ENCODE results near the gene RTL9. TPM values are rescaled to one million over a fixed set of nuclear protein-coding genes. Genes with fewer than 3 reads are reported as not detected.

The RTL9 gene
- total RNA-seq, 1 experiment from 2014 or later, result 0.29 TPM

GRCh38 chrX:110406822-110407221 is 48.2 kb downstream of the RTL9 start:
- BruUV-seq (replicated peaks), result no TSS peak
- Histone ChIP-seq H3F3A (ENCODE audit: low read length, unreplicated experiment) (no peaks in the 10 kb centered on the region), H3K9me2 (replicated peaks; ENCODE audit: low read length) (no peaks in the 10 kb centered on the region), H3K4me3 (ENCODE audit: low read length) (no peak overlapping the region), H3K9ac (ENCODE audit: low read length) (no peak overlapping the region), H3K4me2 (ENCODE audit: low read length) (no peak overlapping the region), H4K20me1 (ENCODE audit: low read length) (no peaks in the 10 kb centered on the region), H3K4me1 (ENCODE audit: insufficient read depth, low read length) (peaks cover 50% of the 10 kb centered on the region), H3K27ac (ENCODE audit: low read length) (no peak overlapping the region), H2AFZ (ENCODE audit: low read length) (no peak overlapping the region), H3K79me2 (ENCODE audit: low read length) (no peaks in the 10 kb centered on the region), H3K27me3 (ENCODE audit: low read length) (no peaks in the 10 kb centered on the region), H3K36me3 (ENCODE audit: low read depth, low read length) (no peaks in the 10 kb centered on the region), H3K9me3 (ENCODE audit: low read length) (no peaks in the 10 kb centered on the region)
- intact Hi-C loops (cut with micrococcal nuclease), result loop anchor here (1.0 kb wide), 1 partner anchor 251 kb away; no protein-coding TSS in a partner anchor
- DNase-seq (no peak), ATAC-seq (no peak)
- POLR2A ChIA-PET (ENCODE audit: unreplicated experiment), result no interaction called here
- no peak for TF ChIP-seq CTCF (conservative IDR thresholded peaks at IDR 0.05; ENCODE audit: low read depth, low read length)
- CTCF ChIA-PET, result no interaction called here

GRCh38 chrX:110407910-110408545 is 49.4 kb downstream of the RTL9 start:
- POLR2A ChIA-PET (ENCODE audit: unreplicated experiment), result no interaction called here
- ATAC-seq (peak; percentile 64), DNase-seq (peak; percentile 84)
- Histone ChIP-seq H3K9ac (ENCODE audit: low read length) (no peak overlapping the region), H3K4me1 (ENCODE audit: insufficient read depth, low read length) (peaks cover 45% of the 10 kb centered on the region), H3K36me3 (ENCODE audit: low read depth, low read length) (no peaks in the 10 kb centered on the region), H3K9me3 (ENCODE audit: low read length) (no peaks in the 10 kb centered on the region), H3F3A (ENCODE audit: low read length, unreplicated experiment) (no peaks in the 10 kb centered on the region), H2AFZ (ENCODE audit: low read length) (no peak overlapping the region), H3K4me3 (ENCODE audit: low read length) (no peak overlapping the region), H3K79me2 (ENCODE audit: low read length) (no peaks in the 10 kb centered on the region), H3K27ac (ENCODE audit: low read length) (no peak overlapping the region), H3K9me2 (replicated peaks; ENCODE audit: low read length) (no peaks in the 10 kb centered on the region), H4K20me1 (ENCODE audit: low read length) (no peaks in the 10 kb centered on the region), H3K27me3 (ENCODE audit: low read length) (no peaks in the 10 kb centered on the region), H3K4me2 (ENCODE audit: low read length) (no peak overlapping the region)
- no TSS peak for BruUV-seq (replicated peaks)
- intact Hi-C loops (cut with micrococcal nuclease), result loop anchor here (1.0 to 2.0 kb wide), 3 partner anchors 85 to 252 kb away; no protein-coding TSS in a partner anchor
- TF ChIP-seq EZH2 (IDR thresholded peaks at IDR 0.05; ENCODE audit: low read length, unreplicated experiment), result no peak
- peak; percentile 78 for TF ChIP-seq CTCF (conservative IDR thresholded peaks at IDR 0.05; ENCODE audit: low read depth, low read length)
- CTCF ChIA-PET, result no interaction called here

Other genes with a start within 250 kb of the RTL9 start
- 12.7 and 14.2 TPM in 2 replicates for gene AMMECR1, start 40.8 kb upstream of the RTL9 start, total RNA-seq (2014; rRNA removed)

Data from PC-3 (cell line).